ENCODE measurements around the gene KLK3. TPM values are rescaled to one million over a fixed set of nuclear protein-coding genes. Genes with fewer than 3 reads are reported as not detected.

KLK3 gene
- total RNA-seq, 1 donor from 2014 or later: not detected

DNA sequence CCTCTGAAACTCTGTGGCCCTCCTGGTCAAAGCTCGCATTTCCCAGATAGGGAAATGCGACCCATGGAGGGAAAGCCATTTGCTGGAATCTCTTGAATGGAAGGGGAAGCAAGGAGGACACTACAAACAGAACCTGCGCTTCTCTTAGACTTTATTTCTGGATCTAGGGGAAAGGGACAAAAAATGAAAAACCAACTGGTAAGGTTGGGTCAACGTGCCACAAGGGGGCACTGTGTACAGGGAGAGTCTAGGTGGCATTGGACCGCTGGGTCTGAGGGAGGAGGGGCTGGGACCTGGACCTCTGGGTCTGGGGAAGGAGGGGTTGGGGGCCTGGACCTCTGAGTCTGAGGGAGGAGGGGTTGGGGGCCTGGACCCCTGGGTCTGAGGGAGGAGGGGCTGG is 51.5 kb downstream of the KLK3 start:
- H3K9me3 Mint-ChIP-seq (ENCODE audit: unreplicated experiment): no peaks in the 10 kb centered on the region
- peak; percentile 58 for DNase-seq (ENCODE audit: low spot score)
- TF ChIP-seq, protein P1, sequence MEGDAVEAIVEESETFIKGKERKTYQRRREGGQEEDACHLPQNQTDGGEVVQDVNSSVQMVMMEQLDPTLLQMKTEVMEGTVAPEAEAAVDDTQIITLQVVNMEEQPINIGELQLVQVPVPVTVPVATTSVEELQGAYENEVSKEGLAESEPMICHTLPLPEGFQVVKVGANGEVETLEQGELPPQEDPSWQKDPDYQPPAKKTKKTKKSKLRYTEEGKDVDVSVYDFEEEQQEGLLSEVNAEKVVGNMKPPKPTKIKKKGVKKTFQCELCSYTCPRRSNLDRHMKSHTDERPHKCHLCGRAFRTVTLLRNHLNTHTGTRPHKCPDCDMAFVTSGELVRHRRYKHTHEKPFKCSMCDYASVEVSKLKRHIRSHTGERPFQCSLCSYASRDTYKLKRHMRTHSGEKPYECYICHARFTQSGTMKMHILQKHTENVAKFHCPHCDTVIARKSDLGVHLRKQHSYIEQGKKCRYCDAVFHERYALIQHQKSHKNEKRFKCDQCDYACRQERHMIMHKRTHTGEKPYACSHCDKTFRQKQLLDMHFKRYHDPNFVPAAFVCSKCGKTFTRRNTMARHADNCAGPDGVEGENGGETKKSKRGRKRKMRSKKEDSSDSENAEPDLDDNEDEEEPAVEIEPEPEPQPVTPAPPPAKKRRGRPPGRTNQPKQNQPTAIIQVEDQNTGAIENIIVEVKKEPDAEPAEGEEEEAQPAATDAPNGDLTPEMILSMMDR (IDR thresholded peaks at IDR 0.05; ENCODE audit: unreplicated experiment): peak; percentile 63
- peaks cover 7% of the 10 kb centered on the region for H3K27me3 Mint-ChIP-seq (ENCODE audit: unreplicated experiment)
- H3K4me3 Mint-ChIP-seq (ENCODE audit: unreplicated experiment): no peak overlapping the region
- H3K4me1 Mint-ChIP-seq (ENCODE audit: unreplicated experiment): peaks cover 4% of the 10 kb centered on the region
- no peaks in the 10 kb centered on the region for H3K36me3 Mint-ChIP-seq (ENCODE audit: low read depth, unreplicated experiment)
- no peak overlapping the region for H3K27ac Mint-ChIP-seq (ENCODE audit: unreplicated experiment)

DNA sequence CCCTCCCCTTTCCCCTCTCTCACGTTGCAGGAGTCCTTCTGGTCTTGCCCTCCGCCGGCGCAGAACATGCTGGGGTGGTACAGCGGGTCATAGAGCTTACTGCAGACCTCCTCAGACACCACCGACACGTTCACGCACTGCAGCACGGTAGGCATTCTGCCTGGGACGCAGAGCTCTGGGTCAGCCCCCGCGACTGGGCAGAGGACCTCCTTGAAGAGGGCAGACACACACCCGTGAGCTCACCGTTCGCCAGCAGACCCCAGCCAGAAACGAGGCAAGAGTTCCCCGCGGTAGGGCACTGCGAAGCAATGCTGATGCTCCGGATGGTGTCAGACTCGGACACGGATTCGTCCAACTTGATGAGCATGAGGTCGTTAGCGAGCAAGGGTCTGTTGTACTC is 53.6 kb downstream of the KLK3 start:
- peaks cover 4% of the 10 kb centered on the region for H3K4me1 Mint-ChIP-seq (ENCODE audit: unreplicated experiment)
- DNase-seq (ENCODE audit: low spot score): no peak
- peaks cover 12% of the 10 kb centered on the region for H3K27me3 Mint-ChIP-seq (ENCODE audit: unreplicated experiment)
- TF ChIP-seq, protein P1 (IDR thresholded peaks at IDR 0.05; ENCODE audit: unreplicated experiment): no peak
- no peak overlapping the region for H3K27ac Mint-ChIP-seq (ENCODE audit: unreplicated experiment)
- H3K36me3 Mint-ChIP-seq (ENCODE audit: low read depth, unreplicated experiment): no peaks in the 10 kb centered on the region
- H3K4me3 Mint-ChIP-seq (ENCODE audit: unreplicated experiment): no peak overlapping the region
- no peaks in the 10 kb centered on the region for H3K9me3 Mint-ChIP-seq (ENCODE audit: unreplicated experiment)

DNA sequence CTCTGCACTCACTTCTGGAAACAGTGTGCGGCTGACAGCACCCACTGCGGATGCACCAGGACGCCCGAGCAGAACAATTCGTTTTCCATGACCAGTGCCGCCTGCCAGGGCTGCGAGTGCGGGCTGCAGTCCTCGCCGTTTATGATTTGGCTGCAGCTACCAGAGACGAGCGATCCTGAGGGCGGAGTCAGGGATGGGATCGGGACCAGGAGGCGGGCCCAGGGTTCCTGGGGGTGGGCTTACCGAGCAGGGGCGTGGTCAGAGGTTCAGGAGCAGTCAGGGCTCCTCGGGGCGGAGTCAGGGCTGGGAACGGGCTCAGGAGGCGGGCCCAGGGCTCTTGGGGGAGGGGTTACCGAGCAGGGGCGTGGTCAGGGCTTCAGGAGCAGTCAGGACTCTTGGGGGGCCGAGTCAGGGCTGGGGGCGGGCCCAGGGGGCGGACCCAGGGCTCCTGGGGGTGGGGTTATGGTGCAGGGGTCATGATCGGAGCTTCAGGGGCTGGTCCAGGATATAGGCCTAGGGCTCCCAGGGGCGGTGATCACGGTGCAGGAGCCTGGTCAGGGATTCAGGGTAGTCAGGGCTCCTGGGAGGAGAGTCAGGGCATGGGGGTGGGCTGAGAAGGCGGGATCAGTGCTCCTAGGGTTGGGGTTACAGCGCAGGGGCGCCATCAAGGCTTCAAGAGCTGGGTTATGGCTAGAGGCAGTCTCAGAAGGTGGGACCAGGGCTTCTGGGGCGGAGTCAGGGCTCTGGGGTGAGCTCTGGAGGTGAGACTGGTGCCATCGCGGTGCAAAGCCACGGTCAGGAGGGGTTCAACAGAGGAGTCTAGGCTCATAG is 54.7 kb downstream of the KLK3 start:
- DNase-seq (ENCODE audit: low spot score): peak; percentile 85
- TF ChIP-seq, protein P1 (IDR thresholded peaks at IDR 0.05; ENCODE audit: unreplicated experiment): no peak
- H3K4me1 Mint-ChIP-seq (ENCODE audit: unreplicated experiment): peaks cover 4% of the 10 kb centered on the region
- no peaks in the 10 kb centered on the region for H3K9me3 Mint-ChIP-seq (ENCODE audit: unreplicated experiment)
- H3K4me3 Mint-ChIP-seq (ENCODE audit: unreplicated experiment): peak overlapping the region; percentile 51
- H3K27ac Mint-ChIP-seq (ENCODE audit: unreplicated experiment): no peak overlapping the region
- peaks cover 12% of the 10 kb centered on the region for H3K27me3 Mint-ChIP-seq (ENCODE audit: unreplicated experiment)
- H3K36me3 Mint-ChIP-seq (ENCODE audit: low read depth, unreplicated experiment): no peaks in the 10 kb centered on the region

Other genes starting within 250 kb of the KLK3 start
- gene SYT3, start 215.0 kb upstream of the KLK3 start, total RNA-seq (ENCODE audit: unreplicated experiment): 0.15 TPM
- not detected for gene C19orf81, start 205.5 kb upstream of the KLK3 start, total RNA-seq (ENCODE audit: unreplicated experiment)
- 6.5 TPM for gene SHANK1, start 135.1 kb upstream of the KLK3 start, total RNA-seq (ENCODE audit: unreplicated experiment)
- gene CLEC11A, start 131.6 kb upstream of the KLK3 start, total RNA-seq (ENCODE audit: unreplicated experiment): 37.3 TPM
- not detected for gene GPR32, start 84.5 kb upstream of the KLK3 start, total RNA-seq (ENCODE audit: unreplicated experiment)
- gene ACP4, start 64.5 kb upstream of the KLK3 start, total RNA-seq (ENCODE audit: unreplicated experiment): not detected
- 2.7 TPM for gene KLK1, start 31.1 kb upstream of the KLK3 start, total RNA-seq (ENCODE audit: unreplicated experiment)
- not detected for gene KLK15, start 21.3 kb upstream of the KLK3 start, total RNA-seq (ENCODE audit: unreplicated experiment)
- not detected for gene KLK2, start 18.5 kb downstream of the KLK3 start, total RNA-seq (ENCODE audit: unreplicated experiment)
- not detected for gene KLK4, start 56.5 kb downstream of the KLK3 start, total RNA-seq (ENCODE audit: unreplicated experiment)
- gene KLK5, start 98.1 kb downstream of the KLK3 start, total RNA-seq (ENCODE audit: unreplicated experiment): not detected
- gene KLK6, start 114.7 kb downstream of the KLK3 start, total RNA-seq (ENCODE audit: unreplicated experiment): 0.67 TPM
- gene KLK7, start 129.0 kb downstream of the KLK3 start, total RNA-seq (ENCODE audit: unreplicated experiment): not detected
- gene KLK8, start 146.7 kb downstream of the KLK3 start, total RNA-seq (ENCODE audit: unreplicated experiment): not detected
- 11.1 TPM for gene KLK10, start 164.8 kb downstream of the KLK3 start, total RNA-seq (ENCODE audit: unreplicated experiment)
- not detected for gene KLK11, start 171.7 kb downstream of the KLK3 start, total RNA-seq (ENCODE audit: unreplicated experiment)
- not detected for gene KLK12, start 180.1 kb downstream of the KLK3 start, total RNA-seq (ENCODE audit: unreplicated experiment)
- gene KLK13, start 210.2 kb downstream of the KLK3 start, total RNA-seq (ENCODE audit: unreplicated experiment): 0.67 TPM
- gene KLK14, start 228.0 kb downstream of the KLK3 start, total RNA-seq (ENCODE audit: unreplicated experiment): not detected

All from endothelial cell (in vitro differentiated cells).